ES-I3 (cell line): ENCODE results near the gene SLC10A1.

Source experiments
- H3K36me3 ChIP-seq: 2 replicates; pipeline ENCODE4 v1.6.1; 2013; ENCODE audit warnings: mild to moderate bottlenecking, low read length, control low read depth, moderate library complexity; ENCODE audit not compliant: insufficient read depth
- H3K4me1 ChIP-seq: 2 replicates; pipeline ENCODE4 v1.6.1; 2013; ENCODE audit warnings: mild to moderate bottlenecking, control low read depth, low read length; ENCODE audit not compliant: insufficient read depth
- H3K9ac ChIP-seq: 2 replicates; pipeline ENCODE4 v1.6.1; 2013; ENCODE audit warnings: low read depth, mild to moderate bottlenecking, low read length, moderate library complexity
- H3K9me3 ChIP-seq: 2 replicates; pipeline ENCODE4 v1.6.1; 2013; ENCODE audit warnings: mild to moderate bottlenecking, low read length, moderate library complexity; ENCODE audit not compliant: control insufficient read depth, insufficient read depth

SLC10A1 gene

DNA sequence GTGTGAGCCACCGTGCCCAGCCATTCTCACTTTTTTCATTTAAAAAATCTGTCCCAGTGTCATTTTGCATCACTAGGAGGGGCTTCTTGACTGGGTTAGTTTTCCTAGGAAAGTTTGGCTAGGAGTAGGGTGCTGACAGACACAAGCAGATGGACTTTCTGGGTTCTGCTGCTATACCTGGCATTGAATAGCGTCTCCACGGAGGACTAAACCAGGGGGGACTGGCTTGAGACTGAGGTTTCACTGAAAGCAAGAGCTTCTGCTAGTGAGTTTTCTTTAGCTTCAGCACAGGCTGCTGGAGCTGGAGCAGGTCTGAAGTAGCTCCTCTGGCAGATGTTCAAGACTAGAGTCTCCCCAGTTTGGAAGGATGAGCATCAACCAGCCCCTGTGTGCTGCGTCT is 1.4 kb downstream of the SLC10A1 start:
- H3K4me1 ChIP-seq, result no peaks in the 10 kb centered on the region; the same call in 1 of the 2 replicates
- no peaks in the 10 kb centered on the region for H3K36me3 ChIP-seq
- no peaks in the 10 kb centered on the region for H3K9me3 ChIP-seq

GRCh38 chr14:69794791-69795190 is 2.2 kb downstream of the SLC10A1 start:
- no peaks in the 10 kb centered on the region; the same call in 1 of the 2 replicates for H3K4me1 ChIP-seq
- H3K9ac ChIP-seq, result no peak overlapping the region
- no peaks in the 10 kb centered on the region for H3K9me3 ChIP-seq
- H3K36me3 ChIP-seq, result no peaks in the 10 kb centered on the region

More for the DNA sequence above, 1.4 kb downstream of the SLC10A1 start:
- no peak overlapping the region for H3K9ac ChIP-seq

- no peaks in the 10 kb centered on the region; the same call in 1 of the 2 replicates for H3K4me1 ChIP-seq
- H3K9ac ChIP-seq, result no peak overlapping the region
- H3K36me3 ChIP-seq, result no peaks in the 10 kb centered on the region
- no peaks in the 10 kb centered on the region for H3K9me3 ChIP-seq
Observed at GRCh38 chr14:69792887-69793421, 4.1 kb downstream of the SLC10A1 start.

- no peaks in the 10 kb centered on the region for H3K4me1 ChIP-seq
Observed at GRCh38 chr14:69789118-69789640, 7.9 kb downstream of the SLC10A1 start.

DNA sequence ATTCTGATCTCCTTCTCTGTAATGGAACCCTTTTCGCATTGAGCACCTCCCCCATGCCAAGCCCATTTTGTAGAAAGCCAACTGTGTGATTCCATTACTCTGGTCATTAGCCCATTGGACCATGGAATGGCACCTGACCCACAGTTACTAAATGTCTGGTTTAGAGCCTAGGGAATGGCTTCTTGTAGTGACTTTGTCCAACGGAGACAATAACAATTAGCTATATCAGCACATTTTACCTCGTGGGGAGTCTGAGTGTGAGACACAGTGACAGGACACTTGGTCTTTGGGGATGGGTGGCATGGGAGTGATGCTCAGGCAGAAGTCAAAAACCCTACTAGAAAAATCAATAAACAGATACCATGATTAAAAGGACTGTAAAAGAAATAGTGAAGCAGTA is 10.4 kb downstream of the SLC10A1 start:
- Histone ChIP-seq H3K9ac (no peak overlapping the region), H3K9me3 (no peaks in the 10 kb centered on the region), H3K4me1 (no peaks in the 10 kb centered on the region), H3K36me3 (no peaks in the 10 kb centered on the region; the same call in 1 of the 2 replicates)

More at GRCh38 chr14:69789118-69789640, 7.9 kb downstream of the SLC10A1 start:
- Histone ChIP-seq H3K9ac (no peak overlapping the region), H3K36me3 (no peaks in the 10 kb centered on the region), H3K9me3 (no peaks in the 10 kb centered on the region)

DNA sequence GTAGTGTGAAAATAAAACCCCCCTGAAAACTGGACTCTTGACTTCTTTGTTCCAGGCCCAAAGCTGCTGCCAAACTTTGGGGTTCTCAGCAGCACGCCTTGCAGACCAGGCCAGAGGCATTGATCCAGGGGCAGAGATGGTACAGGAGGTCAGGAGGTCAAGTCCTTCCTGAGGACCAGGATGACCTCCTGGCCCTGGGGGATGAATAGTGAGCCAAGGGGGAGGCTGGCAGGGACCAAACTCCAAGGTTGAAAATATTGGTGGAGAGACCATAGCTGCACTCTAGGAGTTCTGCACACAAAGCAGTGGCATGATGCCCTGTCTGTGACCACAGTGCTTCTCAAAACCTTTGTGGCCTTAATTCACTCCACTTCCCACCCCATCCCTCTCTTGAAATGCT is 12.1 kb downstream of the SLC10A1 start:
- Histone ChIP-seq H3K9ac (no peak overlapping the region), H3K36me3 (no peaks in the 10 kb centered on the region; the same call in 1 of the 2 replicates), H3K9me3 (no peaks in the 10 kb centered on the region), H3K4me1 (no peaks in the 10 kb centered on the region)

DNA sequence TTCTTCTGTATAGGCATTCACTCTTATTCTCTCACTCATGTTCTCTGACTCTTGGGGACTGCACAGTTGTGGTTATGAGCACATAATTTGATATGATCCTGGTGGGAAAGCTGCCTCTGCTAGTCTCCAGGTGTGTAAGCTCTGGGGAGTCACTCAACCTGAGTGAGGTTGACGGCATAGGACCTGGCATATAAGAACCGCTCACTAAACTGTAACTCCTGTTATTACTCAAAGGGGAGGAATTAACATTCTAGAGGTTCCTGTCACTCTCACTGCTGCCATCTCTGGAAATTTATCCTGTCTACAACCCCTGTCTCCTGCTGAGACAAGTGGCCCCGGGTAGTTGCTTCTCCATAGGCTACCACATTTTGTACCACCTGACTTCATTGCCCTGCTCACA is 16.1 kb downstream of the SLC10A1 start:
- Histone ChIP-seq H3K36me3 (peaks cover 15% of the 10 kb centered on the region), H3K9me3 (no peaks in the 10 kb centered on the region)

GRCh38 chr14:69780092-69780491 is 16.9 kb downstream of the SLC10A1 start:
- Histone ChIP-seq H3K9ac (no peak overlapping the region), H3K36me3 (peaks cover 15% of the 10 kb centered on the region), H3K4me1 (no peaks in the 10 kb centered on the region), H3K9me3 (no peaks in the 10 kb centered on the region)

More for the DNA sequence above, 16.1 kb downstream of the SLC10A1 start:
- no peak overlapping the region for H3K9ac ChIP-seq
- H3K4me1 ChIP-seq, result no peaks in the 10 kb centered on the region

- no peak overlapping the region for H3K9ac ChIP-seq
- H3K4me1 ChIP-seq, result no peaks in the 10 kb centered on the region
- no peaks in the 10 kb centered on the region for H3K9me3 ChIP-seq
- peaks cover 19% of the 10 kb centered on the region for H3K36me3 ChIP-seq
Observed at GRCh38 chr14:69779088-69779487, 18.0 kb downstream of the SLC10A1 start.

DNA sequence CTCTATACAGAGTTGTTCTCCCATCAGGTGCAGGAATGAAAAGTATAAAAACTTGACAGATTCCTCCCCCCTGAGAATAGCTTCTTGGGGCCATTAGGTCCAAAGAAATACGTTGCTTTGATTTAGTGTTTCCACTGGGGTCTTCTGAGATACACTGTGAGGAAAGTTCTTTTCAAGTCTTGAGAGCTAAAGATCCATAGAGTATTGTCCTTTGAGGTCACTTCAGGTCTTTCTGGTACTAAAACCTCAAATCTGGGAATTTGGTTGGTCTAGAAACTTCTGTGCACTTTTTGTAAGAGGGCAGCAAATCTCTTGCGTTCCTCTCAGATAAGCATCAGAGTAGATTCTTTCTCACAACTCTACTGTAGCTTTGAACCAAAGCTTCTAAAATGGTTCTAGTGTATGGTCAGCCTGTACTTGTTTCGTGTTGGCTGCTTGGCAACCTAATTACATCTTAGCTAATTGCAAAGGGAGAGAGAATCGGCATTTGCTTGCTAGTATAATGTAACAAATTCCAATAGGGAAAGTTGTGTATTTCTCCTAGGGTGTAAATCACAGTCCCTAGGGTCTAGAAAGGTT is 20.1 kb downstream of the SLC10A1 start:
- H3K36me3 ChIP-seq, result peaks cover 32% of the 10 kb centered on the region
- no peaks in the 10 kb centered on the region for H3K4me1 ChIP-seq
- no peak overlapping the region for H3K9ac ChIP-seq
- no peaks in the 10 kb centered on the region for H3K9me3 ChIP-seq

GRCh38 chr14:69775012-69775411 is 22.0 kb downstream of the SLC10A1 start:
- H3K36me3 ChIP-seq, result peaks cover 49% of the 10 kb centered on the region

DNA sequence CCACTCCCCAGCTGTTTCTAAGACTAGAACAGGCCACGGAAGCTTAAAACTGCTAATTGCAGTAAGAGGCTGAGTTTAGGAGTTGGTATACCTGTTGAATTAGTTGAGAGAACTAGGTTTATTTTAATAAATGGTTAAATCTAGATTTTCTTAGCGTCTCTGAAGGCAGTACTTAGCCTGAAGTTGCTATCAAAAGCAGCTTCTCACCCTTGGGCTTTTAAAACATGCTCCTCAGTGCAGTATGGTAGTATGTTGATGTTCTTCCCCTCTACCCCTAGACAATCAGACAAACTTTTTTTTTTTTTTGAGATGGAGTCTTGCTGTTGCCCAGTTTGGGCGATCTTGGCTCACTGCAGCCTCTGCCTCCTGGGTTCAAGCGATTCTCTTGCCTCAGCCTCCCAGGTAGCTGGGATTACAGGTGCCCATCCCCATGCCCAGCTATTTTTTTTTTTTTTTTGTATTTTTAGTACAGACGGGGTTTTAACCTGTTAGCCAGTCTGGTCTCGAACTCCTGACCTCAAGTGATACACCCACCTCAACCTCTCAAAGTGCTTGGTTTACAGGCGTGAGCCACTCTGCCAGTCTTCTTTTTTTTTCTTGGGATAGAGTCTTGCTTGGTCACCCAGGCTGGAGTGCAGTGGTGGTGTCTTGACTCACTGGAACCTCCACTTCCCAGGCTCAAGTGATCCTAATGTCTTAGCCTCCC is 23.3 kb downstream of the SLC10A1 start:
- Histone ChIP-seq H3K36me3 (peaks cover 59% of the 10 kb centered on the region), H3K4me1 (no peaks in the 10 kb centered on the region), H3K9ac (no peak overlapping the region), H3K9me3 (no peaks in the 10 kb centered on the region)

More at GRCh38 chr14:69775012-69775411, 22.0 kb downstream of the SLC10A1 start:
- no peak overlapping the region for H3K9ac ChIP-seq
- H3K9me3 ChIP-seq, result no peaks in the 10 kb centered on the region
- no peaks in the 10 kb centered on the region for H3K4me1 ChIP-seq

DNA sequence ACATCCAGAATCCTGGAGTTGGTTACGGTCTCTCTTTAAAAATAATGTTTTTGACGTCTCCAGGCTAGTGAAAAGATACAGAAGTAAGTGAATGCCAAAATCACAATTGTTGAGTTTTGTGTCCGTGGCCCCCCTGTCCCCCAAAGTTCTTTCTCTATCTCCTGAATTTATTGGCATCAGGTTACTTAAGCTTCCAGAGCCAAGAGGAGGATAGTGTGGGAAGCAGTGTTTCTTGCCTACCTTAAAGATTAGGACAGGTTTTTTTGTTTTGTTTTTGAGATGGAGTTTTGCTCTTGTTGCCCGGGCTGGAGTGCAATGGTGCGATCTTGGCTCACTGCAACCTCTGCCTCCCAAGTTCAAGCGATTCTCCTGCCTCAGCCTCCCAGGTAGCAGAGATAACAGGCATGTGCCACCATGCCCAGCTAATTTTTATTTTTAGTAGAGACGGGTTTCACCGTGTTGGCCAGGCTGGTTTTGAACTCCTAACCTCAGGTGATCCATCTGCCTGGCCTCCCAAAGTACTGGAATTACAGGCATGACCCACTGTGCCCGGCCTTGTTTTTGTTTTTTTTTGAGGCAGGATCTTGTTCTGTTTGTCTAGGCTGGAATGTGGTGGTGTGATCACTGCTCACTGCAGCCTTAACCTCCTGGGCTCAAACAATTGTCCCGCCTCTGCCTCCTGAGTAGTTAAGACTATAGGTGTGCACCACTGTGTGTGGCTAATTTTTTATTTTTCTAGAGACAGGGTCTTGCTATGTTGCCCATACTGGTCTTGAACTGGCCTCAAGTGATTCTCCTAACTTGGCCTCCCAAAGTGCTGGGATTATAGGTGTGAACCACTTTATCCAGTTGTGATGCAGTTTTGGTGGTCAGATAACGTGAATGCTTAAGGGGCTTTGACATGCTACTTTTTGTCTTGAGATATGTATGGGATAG is 24.7 kb downstream of the SLC10A1 start:
- H3K9me3 ChIP-seq, result no peaks in the 10 kb centered on the region
- peaks cover 59% of the 10 kb centered on the region for H3K36me3 ChIP-seq
- H3K9ac ChIP-seq, result no peak overlapping the region
- no peaks in the 10 kb centered on the region for H3K4me1 ChIP-seq

GRCh38 chr14:69771136-69771535 is 25.9 kb downstream of the SLC10A1 start:
- Histone ChIP-seq H3K9me3 (no peaks in the 10 kb centered on the region), H3K9ac (no peak overlapping the region), H3K4me1 (no peaks in the 10 kb centered on the region), H3K36me3 (peaks cover 53% of the 10 kb centered on the region)
